CD14-positive monocyte (primary cell): ENCODE measurements around the gene CCDC178. TPM values are rescaled to one million over a fixed set of nuclear protein-coding genes. Genes with fewer than 3 reads are reported as not detected.

ENCODE experiments used
- DNase-seq, 3 donors: peaks; one replicate each; pipeline ENCODE4 v3.0.0-alpha.2; 2011 to 2022
- H2AFZ ChIP-seq: 2 replicates; pipeline ENCODE4 v1.6.0; 2012; ENCODE audit warnings: mild to moderate bottlenecking, low read depth, low read length, inconsistent platforms; ENCODE audit not compliant: insufficient read depth, poor library complexity, severe bottlenecking
- H3K27ac ChIP-seq, 2 donors: 1 replicate in 1 of 2; 2 replicates in 1 of 2; pipeline ENCODE4 v1.5.1; 2012 to 2013; ENCODE audit warnings: low read length in 2 of 2, control low read depth in 1 of 2, inconsistent platforms in 1 of 2, low read depth in 1 of 2, mild to moderate bottlenecking in 1 of 2
- H3K27me3 ChIP-seq, 2 donors: one replicate each; pipeline versions ENCODE4 v1.6.0 to v1.6.1; 2011 to 2013; ENCODE audit warnings: low read length in 2 of 2; ENCODE audit not compliant: control insufficient read depth in 2 of 2, insufficient read depth in 2 of 2
- H3K36me3 ChIP-seq, 2 donors: replicated peaks in 1 of 2; 1 replicate in 1 of 2; 2 replicates in 1 of 2; pipeline versions ENCODE4 v1.5.1 to v1.6.1; 2012 to 2013; ENCODE audit warnings: low read length in 2 of 2, control low read depth in 1 of 2, inconsistent platforms in 1 of 2, mild to moderate bottlenecking in 1 of 2; ENCODE audit not compliant: insufficient read depth in 2 of 2, control insufficient read depth in 1 of 2
- H3K4me1 ChIP-seq, 2 donors: 1 replicate in 1 of 2; 2 replicates in 1 of 2; pipeline versions ENCODE4 v1.5.1 to v1.6.1; 2012 to 2013; ENCODE audit warnings: low read length in 2 of 2, control low read depth in 1 of 2, inconsistent platforms in 1 of 2, mild to moderate bottlenecking in 1 of 2, moderate library complexity in 1 of 2; ENCODE audit not compliant: insufficient read depth in 2 of 2, control insufficient read depth in 1 of 2
- H3K4me2 ChIP-seq: replicated peaks from 2 replicates; pipeline ENCODE3; 2012; ENCODE audit warnings: low read length, moderate library complexity, mild to moderate bottlenecking; ENCODE audit not compliant: poor library complexity, severe bottlenecking; ENCODE audit errors: extremely low read depth
- H3K4me3 ChIP-seq, 3 experiments: fragments of 200-600 bp in 1 of 3; sonication (generic) in 1 of 3; replicated peaks in 1 of 3; 1 replicate in 2 of 3; 2 replicates in 1 of 3; pipeline ENCODE4 v1.5.1; 2011 to 2013; ENCODE audit warnings: low read length in 3 of 3, mild to moderate bottlenecking in 3 of 3, control low read depth in 2 of 3, low read depth in 2 of 3, inconsistent platforms in 1 of 3, moderate library complexity in 1 of 3
- H3K79me2 ChIP-seq: 2 replicates; pipeline ENCODE4 v1.6.0; 2012; ENCODE audit warnings: mild to moderate bottlenecking, control low read depth, inconsistent platforms, low read length, moderate library complexity; ENCODE audit not compliant: insufficient read depth
- H3K9ac ChIP-seq: 2 replicates; pipeline ENCODE4 v1.6.0; 2017; ENCODE audit warnings: low read length, mild to moderate bottlenecking; ENCODE audit not compliant: insufficient read depth, poor library complexity, severe bottlenecking
- H3K9me3 ChIP-seq, 2 donors: replicated peaks in 1 of 2; 1 replicate in 1 of 2; 2 replicates in 1 of 2; pipeline versions ENCODE4 v1.5.1 to v1.6.1; 2012 to 2013; ENCODE audit warnings: low read length in 2 of 2, control low read depth in 1 of 2; ENCODE audit not compliant: control insufficient read depth in 1 of 2, insufficient read depth in 1 of 2
- H4K20me1 ChIP-seq: 2 replicates; pipeline ENCODE4 v1.6.0; 2012; ENCODE audit warnings: mild to moderate bottlenecking, low read length, control low read depth, moderate library complexity; ENCODE audit not compliant: insufficient read depth
- H3K27ac Mint-ChIP-seq, 7 donors: one replicate each; pipeline ENCODE4 v1.8.0; 2020; ENCODE audit warnings: mild to moderate bottlenecking in 7 of 7, mixed read lengths in 7 of 7, moderate library complexity in 6 of 7, inconsistent platforms in 2 of 7
- H3K27me3 Mint-ChIP-seq, 3 donors: one replicate each; pipeline ENCODE4 v1.8.0; 2021 to 2022; ENCODE audit warnings: low read depth in 3 of 3, mild to moderate bottlenecking in 3 of 3, mixed read lengths in 3 of 3, moderate library complexity in 3 of 3, inconsistent platforms in 1 of 3
- H3K36me3 Mint-ChIP-seq, 2 donors: one replicate each; pipeline ENCODE4 v1.8.0; 2020; ENCODE audit warnings: mixed read lengths in 2 of 2, inconsistent platforms in 1 of 2, mild to moderate bottlenecking in 1 of 2
- H3K4me1 Mint-ChIP-seq: one replicate; pipeline ENCODE4 v1.8.0; 2020; ENCODE audit warnings: mild to moderate bottlenecking, mixed read lengths
- H3K4me3 Mint-ChIP-seq, 2 donors: one replicate each; pipeline ENCODE4 v1.8.0; 2020; ENCODE audit warnings: mild to moderate bottlenecking in 2 of 2, mixed read lengths in 2 of 2, moderate library complexity in 1 of 2
- H3K9me3 Mint-ChIP-seq, 7 donors: one replicate each; pipeline ENCODE4 v1.8.0; 2020 to 2022; ENCODE audit warnings: mixed read lengths in 7 of 7, mild to moderate bottlenecking in 6 of 7, moderate library complexity in 6 of 7, inconsistent platforms in 2 of 7
- WGBS: methylation state at CpG from one replicate; pipeline ENCODE4 v1.1.5; 2013; ENCODE audit warnings: missing lambda C conversion rate; ENCODE audit not compliant: insufficient coverage; 5-methylcytosine and 5-hydroxymethylcytosine counted together
- intact Hi-C, 2 donors: fragments of 100-400 bp; cut with micrococcal nuclease; formaldehyde crosslinking; loops; one replicate each; pipeline versions ENCODE4 v1.15.0 to v1.15.1; 2023
- polyA plus RNA-seq, 3 donors: library from polyadenylated mRNA; depleted of rRNA in 1 of 3; unstranded in 2 of 3; stranded (reverse) in 1 of 3; fragments of 300-500 nt in 2 of 3; fragments of >200 nt in 1 of 3; fragmentation: Illumina TruSeq in 2 of 3; gene quantifications; 1 replicate in 2 of 3; 2 replicates in 1 of 3; pipeline ENCODE4 v1.2.3, GENCODE V29; 2012 to 2021
- TF ChIP-seq, protein P1 (sequence below): fragments of 200-600 bp; IDR thresholded peaks from one replicate; pipeline ENCODE4 v1.8.0; 2022; ENCODE audit warnings: antibody characterized with exemption, mild to moderate bottlenecking

Gene CCDC178
- polyA plus RNA-seq, 3 donors, result not detected

- Histone ChIP-seq H3K27ac (no peak overlapping the region), H3K9me3 (peaks cover 17 to 24% of the 10 kb centered on the region in 2 donors), H2AFZ (no peak overlapping the region), H3K4me1 (no peaks in the 10 kb centered on the region), H3K79me2 (no peaks in the 10 kb centered on the region), H3K27me3 (no peaks in the 10 kb centered on the region), H3K4me2 (no peak overlapping the region), H3K4me3 (no peak overlapping the region), H3K9ac (no peak overlapping the region), H3K36me3 (no peaks in the 10 kb centered on the region), H4K20me1 (no peaks in the 10 kb centered on the region)
- H3K9me3 Mint-ChIP-seq, result peaks cover 4 to 18% (median 7%) of the 10 kb centered on the region in 7 donors
- intact Hi-C loops, result no loop called here
- no peak overlapping the region for H3K4me3 Mint-ChIP-seq
- no peak overlapping the region for H3K27ac Mint-ChIP-seq
- DNase-seq, result no peak
- no peaks in the 10 kb centered on the region for H3K36me3 Mint-ChIP-seq
- no peaks in the 10 kb centered on the region for H3K4me1 Mint-ChIP-seq
- peaks cover 0 to 2% (median 0%) of the 10 kb centered on the region in 3 donors for H3K27me3 Mint-ChIP-seq
- WGBS, result 94% methylated on average over 22 of the region's 33 CpGs
- TF ChIP-seq, protein P1, sequence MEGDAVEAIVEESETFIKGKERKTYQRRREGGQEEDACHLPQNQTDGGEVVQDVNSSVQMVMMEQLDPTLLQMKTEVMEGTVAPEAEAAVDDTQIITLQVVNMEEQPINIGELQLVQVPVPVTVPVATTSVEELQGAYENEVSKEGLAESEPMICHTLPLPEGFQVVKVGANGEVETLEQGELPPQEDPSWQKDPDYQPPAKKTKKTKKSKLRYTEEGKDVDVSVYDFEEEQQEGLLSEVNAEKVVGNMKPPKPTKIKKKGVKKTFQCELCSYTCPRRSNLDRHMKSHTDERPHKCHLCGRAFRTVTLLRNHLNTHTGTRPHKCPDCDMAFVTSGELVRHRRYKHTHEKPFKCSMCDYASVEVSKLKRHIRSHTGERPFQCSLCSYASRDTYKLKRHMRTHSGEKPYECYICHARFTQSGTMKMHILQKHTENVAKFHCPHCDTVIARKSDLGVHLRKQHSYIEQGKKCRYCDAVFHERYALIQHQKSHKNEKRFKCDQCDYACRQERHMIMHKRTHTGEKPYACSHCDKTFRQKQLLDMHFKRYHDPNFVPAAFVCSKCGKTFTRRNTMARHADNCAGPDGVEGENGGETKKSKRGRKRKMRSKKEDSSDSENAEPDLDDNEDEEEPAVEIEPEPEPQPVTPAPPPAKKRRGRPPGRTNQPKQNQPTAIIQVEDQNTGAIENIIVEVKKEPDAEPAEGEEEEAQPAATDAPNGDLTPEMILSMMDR, result no peak
Measured at GRCh38 chr18:33316146-33316587, 124.4 kb downstream of the CCDC178 start.

GRCh38 chr18:33307520-33307919, 133.0 kb downstream of the CCDC178 start:
- Histone ChIP-seq H3K9me3 (peaks cover 6 to 10% of the 10 kb centered on the region in 2 donors), H3K27ac (no peak overlapping the region), H3K79me2 (no peaks in the 10 kb centered on the region), H2AFZ (no peak overlapping the region), H3K9ac (no peak overlapping the region), H3K36me3 (no peaks in the 10 kb centered on the region), H3K27me3 (no peaks in the 10 kb centered on the region), H3K4me3 (no peak overlapping the region), H3K4me1 (no peaks in the 10 kb centered on the region), H4K20me1 (no peaks in the 10 kb centered on the region), H3K4me2 (no peak overlapping the region)
- TF ChIP-seq, protein P1, result no peak
- H3K36me3 Mint-ChIP-seq, result no peaks in the 10 kb centered on the region
- no peak overlapping the region for H3K4me3 Mint-ChIP-seq
- no peak overlapping the region for H3K27ac Mint-ChIP-seq
- peaks cover 0 to 4% (median 2%) of the 10 kb centered on the region in 3 donors for H3K27me3 Mint-ChIP-seq
- H3K4me1 Mint-ChIP-seq, result no peaks in the 10 kb centered on the region
- DNase-seq, result no peak
- WGBS, result 86% methylated on average over 1 of the region's 1 CpG
- peaks cover 2 to 13% (median 4%) of the 10 kb centered on the region in 7 donors for H3K9me3 Mint-ChIP-seq
- intact Hi-C loops, result no loop called here
